AG09309 (cell line): ENCODE data around the gene RASA1.

ENCODE experiments used
- DNase-seq: peaks from one replicate; pipeline ENCODE4 v3.0.0-alpha.2; 2010; ENCODE audit warnings: low read depth
- H3K4me3 ChIP-seq: 2 replicates; pipeline ENCODE4 v1.5.1; 2011; ENCODE audit warnings: mild to moderate bottlenecking, low read depth, low read length, moderate library complexity; ENCODE audit not compliant: control insufficient read depth
- CTCF ChIP-seq: IDR thresholded peaks from 2 replicates; pipeline ENCODE4 v1.5.1; 2011; ENCODE audit warnings: mild to moderate bottlenecking, low read depth, low read length, inconsistent platforms; ENCODE audit not compliant: insufficient read depth, control insufficient read depth; ENCODE audit errors: missing control alignments

RASA1 gene

GRCh38 chr5:87321605-87322004 lies 53.9 kb downstream of the RASA1 start:
- TF ChIP-seq CTCF = no peak
- no peak overlapping the region for H3K4me3 ChIP-seq
- DNase-seq = no peak

- DNase-seq = no peak
- TF ChIP-seq CTCF = no peak
- H3K4me3 ChIP-seq = no peak overlapping the region
Measured at GRCh38 chr5:87322381-87322780, 54.7 kb downstream of the RASA1 start.

- DNase-seq = no peak
- TF ChIP-seq CTCF = no peak
- no peak overlapping the region for H3K4me3 ChIP-seq
Measured at GRCh38 chr5:87327998-87328397, 60.3 kb downstream of the RASA1 start.

- no peak for TF ChIP-seq CTCF
- H3K4me3 ChIP-seq = no peak overlapping the region
- DNase-seq = no peak
Measured at GRCh38 chr5:87329114-87329513, 61.4 kb downstream of the RASA1 start.

- no peak for TF ChIP-seq CTCF
- no peak overlapping the region for H3K4me3 ChIP-seq
- peak; percentile 18 for DNase-seq
Measured at GRCh38 chr5:87339986-87340385, 72.3 kb downstream of the RASA1 start.

GRCh38 chr5:87340716-87341115 lies 73.0 kb downstream of the RASA1 start:
- no peak for DNase-seq
- H3K4me3 ChIP-seq = no peak overlapping the region
- no peak for TF ChIP-seq CTCF

GRCh38 chr5:87347272-87347671 lies 79.6 kb downstream of the RASA1 start:
- peak; percentile 11 for DNase-seq
- TF ChIP-seq CTCF = no peak
- no peak overlapping the region for H3K4me3 ChIP-seq
